Activated T-helper 17 cell treated with anti-CD3 and anti-CD28 coated beads, Interleukin-2, amount 50 U/mL, for 72 hours (primary cell): ENCODE results near the gene HIPK1. TPM values are rescaled to one million over a fixed set of nuclear protein-coding genes. Genes with fewer than 3 reads are reported as not detected.

ENCODE experiments used
- ATAC-seq: fragments of 150-1000 bp; cut with Tn5 transposase; replicated peaks from 2 replicates; pipeline ENCODE4 v1.10.0; 2021; ENCODE audit warnings: mild to moderate bottlenecking, moderate library complexity
- H3K27ac Mint-ChIP-seq: one replicate; pipeline ENCODE4 v1.8.0; 2022; ENCODE audit warnings: mixed read lengths
- H3K27me3 Mint-ChIP-seq: one replicate; pipeline ENCODE4 v1.8.0; 2022; ENCODE audit warnings: mixed read lengths
- H3K36me3 Mint-ChIP-seq: one replicate; pipeline ENCODE4 v1.8.0; 2022; ENCODE audit warnings: low read depth, mild to moderate bottlenecking, mixed read lengths
- H3K4me1 Mint-ChIP-seq: one replicate; pipeline ENCODE4 v1.8.0; 2022; ENCODE audit warnings: mixed read lengths
- H3K4me3 Mint-ChIP-seq: one replicate; pipeline ENCODE4 v1.8.0; 2022; ENCODE audit warnings: mild to moderate bottlenecking, mixed read lengths
- H3K9me3 Mint-ChIP-seq: one replicate; pipeline ENCODE4 v1.8.0; 2022; ENCODE audit warnings: mixed read lengths
- total RNA-seq, 2 donors: library from RNA; stranded (reverse); gene quantifications; one replicate each; pipeline ENCODE4 v1.2.3, GENCODE V29; 2022

HIPK1 gene
- total RNA-seq, 2 donors from 2014 or later: 44.4 to 71.0 TPM

GRCh38 chr1:113903501-113904292 is 25.4 kb upstream of the HIPK1 start:
- Mint-ChIP-seq H3K9me3 (no peaks in the 10 kb centered on the region), H3K27me3 (no peaks in the 10 kb centered on the region), H3K36me3 (peaks cover 91% of the 10 kb centered on the region), H3K27ac (peak overlapping the region; percentile 84), H3K4me3 (peak overlapping the region; percentile 96), H3K4me1 (peaks cover 40% of the 10 kb centered on the region)
- no peak for ATAC-seq

- Mint-ChIP-seq H3K27me3 (no peaks in the 10 kb centered on the region), H3K27ac (peak overlapping the region; percentile 84), H3K4me1 (peaks cover 43% of the 10 kb centered on the region), H3K4me3 (peak overlapping the region; percentile 96), H3K36me3 (peaks cover 91% of the 10 kb centered on the region), H3K9me3 (no peaks in the 10 kb centered on the region)
- ATAC-seq: no peak
These were observed 24.8 kb upstream of the HIPK1 start for GRCh38 chr1:113904293-113904673.

- Mint-ChIP-seq H3K27me3 (no peaks in the 10 kb centered on the region), H3K27ac (peak within 1 kb of the TSS; percentile 84), H3K4me3 (peak within 1 kb of the TSS; percentile 96), H3K4me1 (peaks cover 39% of the 10 kb centered on the region), H3K36me3 (peaks cover 91% of the 10 kb centered on the region), H3K9me3 (no peaks in the 10 kb centered on the region)
- ATAC-seq: peak; percentile 91
These were observed 24.3 kb upstream of the HIPK1 start, which contains the start of the genes AP4B1 and DCLRE1B for GRCh38 chr1:113904674-113905434. AP4B1 (minus strand) TSS chr1:113904799; CDS start chr1:113904717, 82 bp downstream. DCLRE1B (plus strand) TSS chr1:113905326; CDS start chr1:113905587, 261 bp downstream.

GRCh38 chr1:113905435-113905861 is 23.7 kb upstream of the HIPK1 start:
- Mint-ChIP-seq H3K4me3 (peak overlapping the region; percentile 96), H3K27ac (peak overlapping the region; percentile 84), H3K27me3 (no peaks in the 10 kb centered on the region), H3K36me3 (peaks cover 91% of the 10 kb centered on the region), H3K4me1 (peaks cover 36% of the 10 kb centered on the region), H3K9me3 (no peaks in the 10 kb centered on the region)
- ATAC-seq: no peak

GRCh38 chr1:113912594-113913311 is 16.4 kb upstream of the HIPK1 start:
- no peak for ATAC-seq
- peaks cover 57% of the 10 kb centered on the region for H3K36me3 Mint-ChIP-seq

GRCh38 chr1:113913312-113913668 is 15.8 kb upstream of the HIPK1 start:
- H3K9me3 Mint-ChIP-seq: no peaks in the 10 kb centered on the region
- peaks cover 51% of the 10 kb centered on the region for H3K36me3 Mint-ChIP-seq
- no peak overlapping the region for H3K27ac Mint-ChIP-seq
- H3K27me3 Mint-ChIP-seq: no peaks in the 10 kb centered on the region
- no peak overlapping the region for H3K4me3 Mint-ChIP-seq
- no peak for ATAC-seq
- H3K4me1 Mint-ChIP-seq: peaks cover 11% of the 10 kb centered on the region

More at GRCh38 chr1:113912594-113913311, 16.4 kb upstream of the HIPK1 start:
- Mint-ChIP-seq H3K27ac (no peak overlapping the region), H3K9me3 (no peaks in the 10 kb centered on the region), H3K4me1 (peaks cover 11% of the 10 kb centered on the region), H3K4me3 (no peak overlapping the region), H3K27me3 (no peaks in the 10 kb centered on the region)

- no peak for ATAC-seq
- Mint-ChIP-seq H3K9me3 (no peaks in the 10 kb centered on the region), H3K4me3 (no peak overlapping the region), H3K4me1 (peaks cover 6% of the 10 kb centered on the region), H3K36me3 (peaks cover 44% of the 10 kb centered on the region), H3K27ac (no peak overlapping the region), H3K27me3 (no peaks in the 10 kb centered on the region)
These were observed 15.0 kb upstream of the HIPK1 start for GRCh38 chr1:113913887-113914664.

- no peak overlapping the region for H3K4me3 Mint-ChIP-seq
- no peak for ATAC-seq
- H3K9me3 Mint-ChIP-seq: no peaks in the 10 kb centered on the region
- H3K36me3 Mint-ChIP-seq: peaks cover 15% of the 10 kb centered on the region
- H3K27me3 Mint-ChIP-seq: no peaks in the 10 kb centered on the region
- peaks cover 6% of the 10 kb centered on the region for H3K4me1 Mint-ChIP-seq
- no peak overlapping the region for H3K27ac Mint-ChIP-seq
These were observed 12.2 kb upstream of the HIPK1 start for GRCh38 chr1:113916974-113917373.

GRCh38 chr1:113917400-113918082 is 11.6 kb upstream of the HIPK1 start:
- ATAC-seq: peak; percentile 88
- Mint-ChIP-seq H3K4me1 (peaks cover 6% of the 10 kb centered on the region), H3K27me3 (no peaks in the 10 kb centered on the region), H3K9me3 (no peaks in the 10 kb centered on the region), H3K27ac (no peak overlapping the region), H3K4me3 (no peak overlapping the region), H3K36me3 (peaks cover 10% of the 10 kb centered on the region)

- H3K4me3 Mint-ChIP-seq: no peak overlapping the region
- H3K27ac Mint-ChIP-seq: no peak overlapping the region
- H3K36me3 Mint-ChIP-seq: peaks cover 3% of the 10 kb centered on the region
- no peaks in the 10 kb centered on the region for H3K9me3 Mint-ChIP-seq
- no peak for ATAC-seq
- H3K27me3 Mint-ChIP-seq: no peaks in the 10 kb centered on the region
- peaks cover 6% of the 10 kb centered on the region for H3K4me1 Mint-ChIP-seq
These were observed 10.9 kb upstream of the HIPK1 start for GRCh38 chr1:113918243-113918642.

- no peak overlapping the region for H3K27ac Mint-ChIP-seq
- H3K27me3 Mint-ChIP-seq: no peaks in the 10 kb centered on the region
- no peak overlapping the region for H3K4me3 Mint-ChIP-seq
- ATAC-seq: no peak
- H3K4me1 Mint-ChIP-seq: peaks cover 9% of the 10 kb centered on the region
- no peaks in the 10 kb centered on the region for H3K36me3 Mint-ChIP-seq
- no peaks in the 10 kb centered on the region for H3K9me3 Mint-ChIP-seq
These were observed 6.2 kb upstream of the HIPK1 start for GRCh38 chr1:113922957-113923356.

- peaks cover 13% of the 10 kb centered on the region for H3K4me1 Mint-ChIP-seq
- no peaks in the 10 kb centered on the region for H3K27me3 Mint-ChIP-seq
- no peak overlapping the region for H3K4me3 Mint-ChIP-seq
- peaks cover 5% of the 10 kb centered on the region for H3K36me3 Mint-ChIP-seq
- ATAC-seq: no peak
- no peaks in the 10 kb centered on the region for H3K9me3 Mint-ChIP-seq
- no peak overlapping the region for H3K27ac Mint-ChIP-seq
These were observed 4.7 kb upstream of the HIPK1 start for GRCh38 chr1:113924473-113924872.

- peak; percentile 10 for ATAC-seq
- Mint-ChIP-seq H3K4me3 (peak overlapping the region; percentile 89), H3K27ac (peak overlapping the region; percentile 97), H3K27me3 (no peaks in the 10 kb centered on the region), H3K36me3 (peaks cover 40% of the 10 kb centered on the region), H3K4me1 (peaks cover 34% of the 10 kb centered on the region), H3K9me3 (no peaks in the 10 kb centered on the region)
These were observed 765 bp upstream of the HIPK1 start for GRCh38 chr1:113928187-113928930.
